Caco-2 (cell line): ENCODE results near the gene WNT9A. TPM values are rescaled to one million over a fixed set of nuclear protein-coding genes. Genes with fewer than 3 reads are reported as not detected.

Source experiments
- BruUV-seq: library from RNA; stranded (reverse); fragments of 400-500 nt; replicated peaks from 2 replicates; lab custom pipeline; 2021; lab: Mats Ljungman, UMichigan
- CTCF ChIA-PET: fragments of 300-600 bp; sonication (Branson Sonifier 250); formaldehyde crosslinking; loops from one replicate; lab custom pipeline; 2022; ENCODE audit warnings: antibody characterized with exemption; lab: Charles Lee
- POLR2A ChIA-PET: fragments of 300-600 bp; sonication (Branson Sonifier 250); formaldehyde crosslinking; loops from one replicate; lab custom pipeline; 2022; ENCODE audit warnings: antibody characterized with exemption; lab: Charles Lee
- DNase-seq, 2 experiments: peaks; one replicate each; pipeline versions ENCODE4 v3.0.0 to v3.0.0-alpha.2; 2020 to 2022
- H3K27me3 ChIP-seq: replicated peaks from 2 replicates; pipeline ENCODE4 v1.6.0; 2011; ENCODE audit warnings: low read length; ENCODE audit not compliant: control insufficient read depth, insufficient read depth
- H3K36me3 ChIP-seq: 2 replicates; pipeline ENCODE4 v1.5.1; 2011; ENCODE audit warnings: low read length; ENCODE audit not compliant: control insufficient read depth, insufficient read depth
- H3K4me1 ChIP-seq: fragments of 250-450 bp; sonication (Bioruptor Pico); 2 replicates; pipeline ENCODE4 v1.5.1; 2020; ENCODE audit warnings: mild to moderate bottlenecking
- H3K4me3 ChIP-seq: 2 replicates; pipeline ENCODE4 v1.5.1; 2011; ENCODE audit warnings: low read depth, mild to moderate bottlenecking, control low read depth, low read length
- H3K9me3 ChIP-seq: fragments of 250-450 bp; sonication (Bioruptor Pico); 2 replicates; pipeline ENCODE4 v1.5.1; 2020; ENCODE audit warnings: mild to moderate bottlenecking, moderate library complexity
- H3K27ac Mint-ChIP-seq: one replicate; pipeline ENCODE4 v1.8.0; 2022; ENCODE audit warnings: mixed read lengths; ENCODE audit not compliant: unreplicated experiment
- H3K27me3 Mint-ChIP-seq: one replicate; pipeline ENCODE4 v1.8.0; 2022; ENCODE audit warnings: mixed read lengths; ENCODE audit not compliant: insufficient read depth, unreplicated experiment
- H3K36me3 Mint-ChIP-seq: one replicate; pipeline ENCODE4 v1.8.0; 2022; ENCODE audit warnings: mild to moderate bottlenecking, mixed read lengths; ENCODE audit not compliant: insufficient read depth, unreplicated experiment
- H3K4me1 Mint-ChIP-seq: one replicate; pipeline ENCODE4 v1.8.0; 2022; ENCODE audit warnings: low read depth, mixed read lengths; ENCODE audit not compliant: unreplicated experiment
- H3K4me3 Mint-ChIP-seq: one replicate; pipeline ENCODE4 v1.8.0; 2022; ENCODE audit warnings: mild to moderate bottlenecking, moderate library complexity, mixed read lengths; ENCODE audit not compliant: unreplicated experiment
- H3K9me3 Mint-ChIP-seq: one replicate; pipeline ENCODE4 v1.8.0; 2022; ENCODE audit warnings: mixed read lengths; ENCODE audit not compliant: unreplicated experiment
- intact Hi-C: fragments of 100-400 bp; cut with micrococcal nuclease; formaldehyde crosslinking; loops from one replicate; pipeline ENCODE4 v1.10.0; 2022; ENCODE audit not compliant: unreplicated experiment
- total RNA-seq: library from RNA; stranded (reverse); gene quantifications from 2 replicates; pipeline ENCODE4 v1.2.3, GENCODE V29; 2022
- TF ChIP-seq, protein P1 (sequence below), 2 experiments: fragments of 200-600 bp in 1 of 2; IDR thresholded peaks; 1 replicate in 1 of 2; 2 replicates in 1 of 2; pipeline versions ENCODE4 v1.5.1 to v1.8.0; 2011 to 2022; ENCODE audit warnings: antibody characterized with exemption in 1 of 2, control low read depth in 1 of 2, inconsistent platforms in 1 of 2, low read depth in 1 of 2, low read length in 1 of 2, mild to moderate bottlenecking in 1 of 2, moderate library complexity in 1 of 2; ENCODE audit not compliant: insufficient read depth in 1 of 2, severe bottlenecking in 1 of 2, unreplicated experiment in 1 of 2

The WNT9A gene
- total RNA-seq, 1 experiment from 2014 or later, result 0.68 TPM

DNA sequence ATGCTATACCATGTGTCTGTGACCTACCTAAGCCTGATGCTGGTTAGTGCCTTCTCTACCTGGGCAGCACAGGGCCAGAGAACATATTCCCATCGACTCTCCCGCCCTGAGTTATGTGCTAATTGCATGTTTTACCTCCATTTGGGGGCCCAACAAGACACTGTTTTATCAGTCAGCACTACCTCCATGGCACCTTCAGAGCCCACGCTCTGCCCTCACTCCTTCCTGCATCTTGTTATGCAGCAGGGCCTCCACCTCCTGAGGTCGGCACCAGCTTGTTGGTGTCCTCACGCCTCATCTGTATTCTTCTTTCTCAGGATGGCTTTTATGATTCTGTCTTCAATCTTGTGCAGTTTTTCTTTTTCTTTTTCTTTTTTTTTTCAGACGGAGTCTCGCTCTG, 11.9 kb downstream of the WNT9A start:
- H3K4me3 ChIP-seq, result no peak overlapping the region
- H3K4me1 ChIP-seq, result no peaks in the 10 kb centered on the region
- CTCF ChIA-PET, result no interaction called here
- no peak for DNase-seq
- H3K4me3 Mint-ChIP-seq, result no peak overlapping the region
- no peaks in the 10 kb centered on the region for H3K36me3 ChIP-seq
- no peaks in the 10 kb centered on the region for H3K27me3 ChIP-seq
- no peaks in the 10 kb centered on the region for H3K9me3 Mint-ChIP-seq
- intact Hi-C loops, result no loop called here
- no peaks in the 10 kb centered on the region for H3K9me3 ChIP-seq
- H3K27ac Mint-ChIP-seq, result no peak overlapping the region
- no TSS peak for BruUV-seq
- POLR2A ChIA-PET, result no interaction called here
- H3K36me3 Mint-ChIP-seq, result no peaks in the 10 kb centered on the region
- peaks cover 6% of the 10 kb centered on the region for H3K4me1 Mint-ChIP-seq
- H3K27me3 Mint-ChIP-seq, result peaks cover 4% of the 10 kb centered on the region
- TF ChIP-seq, protein P1, sequence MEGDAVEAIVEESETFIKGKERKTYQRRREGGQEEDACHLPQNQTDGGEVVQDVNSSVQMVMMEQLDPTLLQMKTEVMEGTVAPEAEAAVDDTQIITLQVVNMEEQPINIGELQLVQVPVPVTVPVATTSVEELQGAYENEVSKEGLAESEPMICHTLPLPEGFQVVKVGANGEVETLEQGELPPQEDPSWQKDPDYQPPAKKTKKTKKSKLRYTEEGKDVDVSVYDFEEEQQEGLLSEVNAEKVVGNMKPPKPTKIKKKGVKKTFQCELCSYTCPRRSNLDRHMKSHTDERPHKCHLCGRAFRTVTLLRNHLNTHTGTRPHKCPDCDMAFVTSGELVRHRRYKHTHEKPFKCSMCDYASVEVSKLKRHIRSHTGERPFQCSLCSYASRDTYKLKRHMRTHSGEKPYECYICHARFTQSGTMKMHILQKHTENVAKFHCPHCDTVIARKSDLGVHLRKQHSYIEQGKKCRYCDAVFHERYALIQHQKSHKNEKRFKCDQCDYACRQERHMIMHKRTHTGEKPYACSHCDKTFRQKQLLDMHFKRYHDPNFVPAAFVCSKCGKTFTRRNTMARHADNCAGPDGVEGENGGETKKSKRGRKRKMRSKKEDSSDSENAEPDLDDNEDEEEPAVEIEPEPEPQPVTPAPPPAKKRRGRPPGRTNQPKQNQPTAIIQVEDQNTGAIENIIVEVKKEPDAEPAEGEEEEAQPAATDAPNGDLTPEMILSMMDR (IDR thresholded peaks at IDR 0.05; ENCODE audit: insufficient read depth in 1 of 2, low read depth in 1 of 2, low read length in 1 of 2, severe bottlenecking in 1 of 2, unreplicated experiment in 1 of 2), result no peak

DNA sequence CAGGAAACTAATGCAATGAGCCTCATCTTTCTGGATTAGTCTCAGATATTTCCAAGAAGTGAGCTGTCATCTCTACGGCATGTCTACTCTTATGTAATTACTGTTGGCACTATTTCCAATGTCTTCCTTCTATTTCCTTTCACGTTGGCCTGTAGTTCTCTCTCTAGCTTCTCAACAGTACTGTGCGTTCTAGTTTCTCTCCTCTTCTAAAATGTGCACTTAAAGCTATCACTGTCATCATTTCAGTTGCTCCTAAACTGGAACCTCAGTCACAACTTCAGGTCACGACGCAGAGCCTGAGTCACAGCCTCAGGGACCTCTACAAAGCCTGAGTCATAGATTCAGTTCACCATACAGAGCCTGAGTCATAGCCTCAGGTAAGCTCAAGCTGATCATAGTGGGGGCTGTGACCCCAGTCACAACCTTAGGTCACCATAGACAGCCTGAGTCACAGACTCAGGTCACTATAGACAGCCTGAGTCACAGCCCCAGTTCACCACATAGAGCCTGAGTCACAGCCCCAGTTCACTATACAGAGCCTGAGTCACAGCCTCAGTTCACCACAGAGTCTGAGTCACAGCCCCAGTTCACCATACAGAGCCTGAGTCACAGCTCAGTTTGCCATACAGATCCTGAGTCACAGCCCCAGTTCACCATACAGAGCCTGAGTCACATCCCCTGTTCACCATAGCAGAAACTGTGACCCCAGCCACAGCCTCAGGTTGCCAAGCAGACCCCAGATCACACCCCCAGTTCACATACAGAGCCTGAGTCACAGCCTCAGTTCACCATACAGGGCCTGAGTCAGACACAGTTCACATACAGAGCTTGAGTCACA, 13.0 kb downstream of the WNT9A start:
- Mint-ChIP-seq H3K36me3 (no peaks in the 10 kb centered on the region), H3K9me3 (no peaks in the 10 kb centered on the region), H3K4me3 (no peak overlapping the region), H3K27me3 (peaks cover 4% of the 10 kb centered on the region), H3K27ac (no peak overlapping the region), H3K4me1 (peaks cover 6% of the 10 kb centered on the region)
- no peaks in the 10 kb centered on the region for H3K36me3 ChIP-seq
- CTCF ChIA-PET, result no interaction called here
- H3K9me3 ChIP-seq, result no peaks in the 10 kb centered on the region
- H3K4me1 ChIP-seq, result no peaks in the 10 kb centered on the region
- POLR2A ChIA-PET, result no interaction called here
- peak in 1 of 2 experiments; percentile 46 for DNase-seq
- no peaks in the 10 kb centered on the region for H3K27me3 ChIP-seq
- no peak overlapping the region for H3K4me3 ChIP-seq
- TF ChIP-seq, protein P1 (IDR thresholded peaks at IDR 0.05; ENCODE audit: insufficient read depth in 1 of 2, low read depth in 1 of 2, low read length in 1 of 2, severe bottlenecking in 1 of 2, unreplicated experiment in 1 of 2), result no peak
- intact Hi-C loops, result no loop called here
- BruUV-seq, result no TSS peak

GRCh38 chr1:227929751-227930472, 17.8 kb downstream of the WNT9A start:
- no peaks in the 10 kb centered on the region for H3K9me3 Mint-ChIP-seq

More at GRCh38 chr1:227929751-227930472, 17.8 kb downstream of the WNT9A start:
- no peaks in the 10 kb centered on the region for H3K4me1 ChIP-seq
- BruUV-seq, result no TSS peak
- DNase-seq, result no peak
- H3K27ac Mint-ChIP-seq, result no peak overlapping the region
- no peaks in the 10 kb centered on the region for H3K36me3 Mint-ChIP-seq
- ChIA-PET POLR2A (no interaction called here), CTCF (no interaction called here)
- H3K9me3 ChIP-seq, result no peaks in the 10 kb centered on the region
- H3K36me3 ChIP-seq, result no peaks in the 10 kb centered on the region
- H3K27me3 Mint-ChIP-seq, result peaks cover 4% of the 10 kb centered on the region
- no peak overlapping the region for H3K4me3 Mint-ChIP-seq
- H3K4me3 ChIP-seq, result no peak overlapping the region
- no peaks in the 10 kb centered on the region for H3K27me3 ChIP-seq
- H3K4me1 Mint-ChIP-seq, result peaks cover 6% of the 10 kb centered on the region
- TF ChIP-seq, protein P1 (IDR thresholded peaks at IDR 0.05; ENCODE audit: insufficient read depth in 1 of 2, low read depth in 1 of 2, low read length in 1 of 2, severe bottlenecking in 1 of 2, unreplicated experiment in 1 of 2), result no peak
- intact Hi-C loops, result no loop called here
